Neutrophil (primary cell): ENCODE data around the gene DACH1.

Experiments used
- H3K27ac ChIP-seq: fragments of 200-600 bp; sonication (generic); 2 replicates; pipeline ENCODE4 v1.5.1; 2016; ENCODE audit warnings: mild to moderate bottlenecking, moderate library complexity
- H3K27me3 ChIP-seq: fragments of 200-600 bp; sonication (generic); 2 replicates; pipeline ENCODE4 v1.6.0; 2016; ENCODE audit warnings: mild to moderate bottlenecking
- H3K36me3 ChIP-seq: fragments of 200-600 bp; sonication (generic); 2 replicates; pipeline ENCODE4 v1.5.1; 2017
- H3K4me1 ChIP-seq, 2 experiments: fragments of 200-600 bp in 1 of 2; sonication (generic) in 1 of 2; 1 replicate in 1 of 2; 2 replicates in 1 of 2; pipeline versions ENCODE4 v1.5.1 to v1.6.1; 2013 to 2016; ENCODE audit warnings: low read depth in 1 of 2, low read length in 1 of 2, mild to moderate bottlenecking in 1 of 2, moderate library complexity in 1 of 2; ENCODE audit not compliant: control insufficient read depth in 1 of 2, insufficient read depth in 1 of 2
- H3K4me3 ChIP-seq, 2 experiments: fragments of 200-600 bp in 1 of 2; sonication (generic) in 1 of 2; 1 replicate in 1 of 2; 2 replicates in 1 of 2; pipeline ENCODE4 v1.5.1; 2013 to 2016; ENCODE audit warnings: low read depth in 1 of 2, low read length in 1 of 2, mild to moderate bottlenecking in 1 of 2, moderate library complexity in 1 of 2
- H3K9me3 ChIP-seq: fragments of 200-600 bp; sonication (generic); 2 replicates; pipeline ENCODE4 v1.5.1; 2016
- TF ChIP-seq, protein P1 (sequence below): fragments of 200-600 bp; sonication (generic); IDR thresholded peaks from 2 replicates; pipeline ENCODE4 v1.5.1; 2016; ENCODE audit warnings: antibody characterized with exemption

The DACH1 gene

DNA sequence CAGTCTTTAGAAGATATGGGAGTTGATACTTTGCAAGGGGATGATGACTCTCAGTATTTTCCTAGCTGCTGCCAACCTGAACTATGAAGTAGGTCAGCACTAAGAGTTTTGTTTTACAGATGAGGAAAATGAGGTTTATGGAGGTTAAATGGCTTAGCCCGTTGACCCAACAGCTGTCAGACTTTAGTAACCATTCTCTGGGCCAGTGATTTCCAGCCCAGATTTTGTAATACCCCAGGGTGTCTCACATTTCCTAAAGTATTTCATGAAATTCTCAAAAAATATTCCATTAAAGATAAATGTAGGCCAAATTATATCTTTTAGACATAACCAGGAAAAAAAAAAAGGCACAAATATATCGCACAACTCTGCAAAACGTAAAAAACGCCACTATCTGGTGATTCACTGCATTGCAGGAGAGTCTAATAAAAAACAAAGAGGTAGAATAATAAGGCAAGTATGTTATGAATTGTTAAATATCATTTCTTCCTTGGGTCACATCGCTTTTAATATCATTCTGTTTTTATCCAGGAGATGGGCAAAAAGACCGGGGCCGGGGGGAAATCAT lies 112.5 kb downstream of the DACH1 start:
- TF ChIP-seq, protein P1, sequence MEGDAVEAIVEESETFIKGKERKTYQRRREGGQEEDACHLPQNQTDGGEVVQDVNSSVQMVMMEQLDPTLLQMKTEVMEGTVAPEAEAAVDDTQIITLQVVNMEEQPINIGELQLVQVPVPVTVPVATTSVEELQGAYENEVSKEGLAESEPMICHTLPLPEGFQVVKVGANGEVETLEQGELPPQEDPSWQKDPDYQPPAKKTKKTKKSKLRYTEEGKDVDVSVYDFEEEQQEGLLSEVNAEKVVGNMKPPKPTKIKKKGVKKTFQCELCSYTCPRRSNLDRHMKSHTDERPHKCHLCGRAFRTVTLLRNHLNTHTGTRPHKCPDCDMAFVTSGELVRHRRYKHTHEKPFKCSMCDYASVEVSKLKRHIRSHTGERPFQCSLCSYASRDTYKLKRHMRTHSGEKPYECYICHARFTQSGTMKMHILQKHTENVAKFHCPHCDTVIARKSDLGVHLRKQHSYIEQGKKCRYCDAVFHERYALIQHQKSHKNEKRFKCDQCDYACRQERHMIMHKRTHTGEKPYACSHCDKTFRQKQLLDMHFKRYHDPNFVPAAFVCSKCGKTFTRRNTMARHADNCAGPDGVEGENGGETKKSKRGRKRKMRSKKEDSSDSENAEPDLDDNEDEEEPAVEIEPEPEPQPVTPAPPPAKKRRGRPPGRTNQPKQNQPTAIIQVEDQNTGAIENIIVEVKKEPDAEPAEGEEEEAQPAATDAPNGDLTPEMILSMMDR: no peak
- Histone ChIP-seq H3K27me3 (no peaks in the 10 kb centered on the region), H3K9me3 (no peaks in the 10 kb centered on the region), H3K27ac (no peak overlapping the region), H3K4me3 (no peak overlapping the region), H3K36me3 (no peaks in the 10 kb centered on the region), H3K4me1 (no peaks in the 10 kb centered on the region)

DNA sequence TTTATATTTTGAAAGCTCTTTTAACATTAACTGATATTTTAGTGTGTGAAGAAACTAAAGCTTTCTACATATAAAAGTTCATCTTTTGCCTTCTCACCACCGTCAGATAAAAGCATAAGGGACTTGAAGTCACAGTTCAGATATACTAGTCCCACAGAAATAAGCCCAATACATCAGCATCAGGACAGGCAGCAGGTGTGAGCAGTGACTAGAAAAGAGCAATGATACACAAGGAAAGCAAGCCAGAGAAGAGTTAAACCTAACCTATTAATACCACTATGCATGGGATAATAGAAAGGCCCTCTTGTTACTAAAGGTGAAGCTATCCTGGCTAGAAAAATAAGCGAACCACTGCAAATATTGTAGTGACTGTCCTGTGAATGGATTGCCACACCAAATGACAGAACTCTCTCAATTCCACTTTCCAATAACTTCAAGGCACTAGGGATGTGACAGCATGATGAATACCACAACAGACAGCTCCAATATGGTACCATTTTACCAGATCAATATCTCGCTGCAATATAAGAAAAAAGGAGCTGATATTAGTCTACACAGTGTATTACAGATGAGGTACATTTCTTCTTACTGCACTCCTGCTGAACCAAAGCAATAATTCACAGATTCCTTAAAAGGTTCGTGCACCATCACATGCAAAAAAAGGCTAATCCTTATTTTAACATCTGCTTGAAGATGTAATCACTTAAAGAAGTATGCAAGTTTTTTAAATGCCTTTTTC lies 114.1 kb downstream of the DACH1 start:
- Histone ChIP-seq H3K4me3 (no peak overlapping the region), H3K27ac (no peak overlapping the region), H3K9me3 (no peaks in the 10 kb centered on the region), H3K27me3 (no peaks in the 10 kb centered on the region), H3K36me3 (no peaks in the 10 kb centered on the region), H3K4me1 (no peaks in the 10 kb centered on the region)
- TF ChIP-seq, protein P1: no peak

- Histone ChIP-seq H3K4me3 (no peak overlapping the region), H3K27me3 (no peaks in the 10 kb centered on the region), H3K27ac (no peak overlapping the region), H3K36me3 (no peaks in the 10 kb centered on the region), H3K9me3 (no peaks in the 10 kb centered on the region), H3K4me1 (no peaks in the 10 kb centered on the region)
- TF ChIP-seq, protein P1: no peak
Measured at GRCh38 chr13:71751073-71751472, 115.9 kb downstream of the DACH1 start.

- TF ChIP-seq, protein P1: no peak
- no peak overlapping the region for H3K27ac ChIP-seq
Measured at GRCh38 chr13:71730267-71730666, 136.7 kb downstream of the DACH1 start.

GRCh38 chr13:71729441-71729840 lies 137.6 kb downstream of the DACH1 start:
- no peak overlapping the region for H3K27ac ChIP-seq
- TF ChIP-seq, protein P1: no peak
- H3K36me3 ChIP-seq: no peaks in the 10 kb centered on the region
- no peaks in the 10 kb centered on the region for H3K27me3 ChIP-seq
- no peak overlapping the region for H3K4me3 ChIP-seq
- no peaks in the 10 kb centered on the region for H3K9me3 ChIP-seq
- peaks cover 0 to 6% of the 10 kb centered on the region in 2 experiments for H3K4me1 ChIP-seq

More at GRCh38 chr13:71730267-71730666, 136.7 kb downstream of the DACH1 start:
- Histone ChIP-seq H3K9me3 (no peaks in the 10 kb centered on the region), H3K36me3 (no peaks in the 10 kb centered on the region), H3K27me3 (no peaks in the 10 kb centered on the region), H3K4me3 (no peak overlapping the region), H3K4me1 (peaks cover 0 to 6% of the 10 kb centered on the region in 2 experiments)
